ENCODE measurements around the gene PTH. TPM values are rescaled to one million over a fixed set of nuclear protein-coding genes. Genes with fewer than 3 reads are reported as not detected.

Gene PTH
- total RNA-seq (under 1 TPM in 1 of 6 donors, not detected in 5; 0.20 TPM), polyA plus RNA-seq (not detected)

DNA sequence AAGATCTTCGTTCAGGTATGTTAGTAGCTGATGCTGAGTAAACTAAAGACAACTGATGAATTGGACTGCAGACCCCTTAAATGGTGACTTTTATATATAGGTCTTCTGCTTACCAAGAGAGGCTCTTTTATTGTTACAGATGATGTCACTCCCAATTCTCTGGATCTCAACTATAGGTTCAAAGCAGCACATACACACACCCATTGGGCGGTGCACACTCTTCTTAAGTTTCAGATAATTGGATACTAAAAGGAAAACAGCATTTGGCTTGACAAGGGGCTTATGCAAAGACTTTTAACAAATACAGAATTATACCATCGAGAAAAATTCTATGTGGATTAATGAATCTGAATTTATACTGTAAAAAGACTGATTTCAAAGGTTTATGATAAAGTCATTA, at the start of gene PTH:
PTH (minus strand) TSS at position 69 of the 400 bp plus-strand sequence. CDS start 3,142 bp downstream, outside the sequence.
- intact Hi-C loops (cut with DNase I) = no loop called here
- Histone ChIP-seq H3K9me3 (no peaks in the 10 kb centered on the region), H3K4me1 (no peaks in the 10 kb centered on the region), H3K4me3 (no peak within 1 kb of the TSS), H3K27me3 (no peaks in the 10 kb centered on the region), H3K36me3 (no peaks in the 10 kb centered on the region), H3K27ac (no peak within 1 kb of the TSS)
- DNase-seq (no peak), FAIRE-seq (no peak), ATAC-seq (no peak)
- TF ChIP-seq, protein P1, sequence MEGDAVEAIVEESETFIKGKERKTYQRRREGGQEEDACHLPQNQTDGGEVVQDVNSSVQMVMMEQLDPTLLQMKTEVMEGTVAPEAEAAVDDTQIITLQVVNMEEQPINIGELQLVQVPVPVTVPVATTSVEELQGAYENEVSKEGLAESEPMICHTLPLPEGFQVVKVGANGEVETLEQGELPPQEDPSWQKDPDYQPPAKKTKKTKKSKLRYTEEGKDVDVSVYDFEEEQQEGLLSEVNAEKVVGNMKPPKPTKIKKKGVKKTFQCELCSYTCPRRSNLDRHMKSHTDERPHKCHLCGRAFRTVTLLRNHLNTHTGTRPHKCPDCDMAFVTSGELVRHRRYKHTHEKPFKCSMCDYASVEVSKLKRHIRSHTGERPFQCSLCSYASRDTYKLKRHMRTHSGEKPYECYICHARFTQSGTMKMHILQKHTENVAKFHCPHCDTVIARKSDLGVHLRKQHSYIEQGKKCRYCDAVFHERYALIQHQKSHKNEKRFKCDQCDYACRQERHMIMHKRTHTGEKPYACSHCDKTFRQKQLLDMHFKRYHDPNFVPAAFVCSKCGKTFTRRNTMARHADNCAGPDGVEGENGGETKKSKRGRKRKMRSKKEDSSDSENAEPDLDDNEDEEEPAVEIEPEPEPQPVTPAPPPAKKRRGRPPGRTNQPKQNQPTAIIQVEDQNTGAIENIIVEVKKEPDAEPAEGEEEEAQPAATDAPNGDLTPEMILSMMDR (IDR thresholded peaks at IDR 0.05) = no peak
- WGBS, 2 donors = 82 to 87% methylated on average over 3 of the region's 3 CpGs

DNA sequence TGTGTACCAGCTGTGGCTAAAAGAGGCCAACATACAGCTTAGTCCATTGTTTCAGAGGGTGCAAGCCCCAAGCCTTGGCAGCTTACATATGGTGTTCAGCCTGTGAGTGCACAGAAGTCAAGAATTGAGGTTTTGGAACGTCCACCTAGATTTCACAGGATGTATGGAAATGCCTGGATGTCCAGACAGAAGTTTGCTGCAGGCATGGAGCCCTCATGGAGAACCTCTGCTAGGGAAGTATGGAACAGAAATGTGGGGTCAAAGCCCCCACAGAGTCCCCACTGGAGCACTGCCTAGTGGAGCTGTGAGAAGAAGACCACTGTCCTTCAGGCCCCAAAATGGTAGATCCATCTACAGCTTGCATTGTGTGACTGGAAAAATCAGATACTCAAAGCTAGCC, 42.2 kb upstream of the PTH start:
- Histone ChIP-seq H3K36me3 (no peaks in the 10 kb centered on the region), H3K27ac (no peak overlapping the region), H3K4me1 (no peaks in the 10 kb centered on the region), H3K9me3 (no peaks in the 10 kb centered on the region), H3K27me3 (no peaks in the 10 kb centered on the region), H3K4me3 (no peak overlapping the region)
- WGBS, 2 donors = 45 to 54% methylated on average over 1 of the region's 1 CpG
- intact Hi-C loops (cut with DNase I) = no loop called here
- no peak for DNase-seq
- TF ChIP-seq, protein P1 (IDR thresholded peaks at IDR 0.05) = no peak
- ATAC-seq = no peak
- no peak for FAIRE-seq

DNA sequence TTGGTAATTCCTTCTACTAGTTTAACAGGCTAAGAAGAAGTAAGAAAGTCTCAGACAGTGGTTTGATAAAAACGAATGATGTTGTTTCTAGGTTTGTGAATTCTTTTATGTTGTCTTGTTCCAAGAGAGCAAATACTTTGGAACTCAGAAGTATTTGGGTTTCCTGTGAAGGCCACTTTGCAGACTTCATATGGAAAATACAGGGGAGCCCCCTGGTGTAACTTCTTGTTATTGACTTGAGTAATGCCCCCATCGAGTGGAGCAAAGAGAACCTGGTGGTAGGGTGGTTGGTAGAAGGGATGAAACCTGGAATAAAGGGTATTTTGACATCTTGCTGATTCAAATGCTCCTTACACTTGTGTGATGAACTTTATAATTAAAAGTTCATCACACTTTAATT, 40.0 kb upstream of the PTH start:
- no peak overlapping the region for H3K27ac ChIP-seq
- no peaks in the 10 kb centered on the region for H3K36me3 ChIP-seq
- no peak overlapping the region for H3K4me3 ChIP-seq
- no peak for FAIRE-seq
- H3K4me1 ChIP-seq = no peaks in the 10 kb centered on the region
- H3K27me3 ChIP-seq = no peaks in the 10 kb centered on the region
- intact Hi-C loops (cut with DNase I) = no loop called here
- 40 to 41% methylated on average over 2 of the region's 2 CpGs for WGBS, 2 donors
- ATAC-seq = no peak
- TF ChIP-seq, protein P1 (IDR thresholded peaks at IDR 0.05) = no peak
- H3K9me3 ChIP-seq = no peaks in the 10 kb centered on the region
- DNase-seq = no peak

DNA sequence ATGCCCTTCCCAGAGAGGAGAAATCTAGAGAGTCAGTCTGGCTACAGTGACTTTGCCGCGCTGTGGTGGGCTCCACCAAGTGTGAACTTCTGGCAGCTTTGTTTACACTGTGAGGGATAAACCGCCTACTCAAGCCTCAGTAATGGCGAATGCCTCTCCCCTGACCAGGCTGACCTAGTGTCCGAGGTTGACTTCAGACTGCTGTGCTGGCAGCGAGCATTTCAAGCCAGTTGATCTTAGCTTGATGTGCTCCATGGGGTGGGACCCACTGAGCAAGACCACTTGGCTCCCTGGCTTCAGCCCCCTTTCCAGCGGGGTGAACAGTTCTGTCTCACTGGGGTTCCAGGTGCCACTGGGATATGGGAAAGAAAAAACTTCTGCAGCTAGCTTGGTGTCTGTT, 38.6 kb upstream of the PTH start:
- TF ChIP-seq, protein P1 (IDR thresholded peaks at IDR 0.05) = no peak
- no peak overlapping the region for H3K4me3 ChIP-seq
- WGBS, 2 donors = 58 to 60% methylated on average over 7 of the region's 7 CpGs
- no peaks in the 10 kb centered on the region for H3K9me3 ChIP-seq
- no peak overlapping the region for H3K27ac ChIP-seq
- DNase-seq = no peak
- no peaks in the 10 kb centered on the region for H3K36me3 ChIP-seq
- no peaks in the 10 kb centered on the region for H3K4me1 ChIP-seq
- ATAC-seq = no peak
- no peaks in the 10 kb centered on the region for H3K27me3 ChIP-seq
- FAIRE-seq = no peak
- intact Hi-C loops (cut with DNase I) = no loop called here

DNA sequence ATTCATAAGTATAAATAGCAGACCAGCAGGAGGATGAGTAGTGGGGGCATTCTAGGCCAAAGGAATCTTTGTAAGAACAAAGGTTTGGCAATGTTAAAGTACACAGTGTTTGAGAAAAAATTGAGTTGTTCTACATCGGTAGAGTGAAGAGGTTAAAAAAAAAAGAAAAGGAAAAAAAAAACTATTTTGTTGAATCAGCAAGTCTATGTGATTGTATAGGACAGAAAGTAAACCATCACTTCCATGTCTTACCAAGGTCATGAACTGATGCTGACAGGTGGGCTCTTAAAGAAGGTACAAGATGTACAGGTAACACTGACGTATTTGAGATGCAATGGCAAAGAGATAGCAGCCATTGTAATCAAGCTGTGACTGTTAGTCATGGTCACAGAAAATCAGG, 29.5 kb upstream of the PTH start:
- TF ChIP-seq, protein P1 (IDR thresholded peaks at IDR 0.05) = no peak
- no peaks in the 10 kb centered on the region for H3K36me3 ChIP-seq
- ATAC-seq (no peak), DNase-seq (no peak), FAIRE-seq (no peak)
- H3K27me3 ChIP-seq = no peaks in the 10 kb centered on the region
- no peak overlapping the region for H3K4me3 ChIP-seq
- no peaks in the 10 kb centered on the region for H3K4me1 ChIP-seq
- intact Hi-C loops (cut with DNase I) = no loop called here
- 52 to 62% methylated on average over 2 of the region's 2 CpGs for WGBS, 2 donors
- no peaks in the 10 kb centered on the region for H3K9me3 ChIP-seq
- no peak overlapping the region for H3K27ac ChIP-seq

Measured in pancreas (tissue), 10 donors.